GM19099 (cell line): ENCODE data around the gene CHRNB4.

Source experiments
- POLR2A ChIP-seq: IDR thresholded peaks from 3 replicates; pipeline ENCODE4 v1.6.1; 2011; ENCODE audit warnings: low read depth; ENCODE audit not compliant: insufficient read length; ENCODE audit errors: extremely low read depth

CHRNB4 gene

DNA sequence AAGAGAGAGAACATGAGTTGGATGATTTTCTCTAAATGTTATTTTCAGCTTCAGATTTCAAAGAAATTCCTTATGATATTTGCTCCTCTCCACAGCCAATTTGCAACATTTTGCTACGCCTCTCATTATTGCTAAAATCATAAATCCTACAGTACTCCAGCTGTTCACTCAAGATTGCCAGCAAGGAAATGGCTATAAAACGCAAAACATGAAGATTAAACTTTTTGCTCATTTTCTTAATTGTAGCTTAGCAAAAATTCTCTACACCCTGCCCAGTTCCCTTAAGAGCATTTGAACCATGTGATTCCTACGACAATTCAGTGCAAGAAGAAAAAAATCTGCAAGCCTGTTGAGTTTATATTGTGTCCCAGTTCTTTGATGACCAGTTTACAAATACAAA, 27.0 kb downstream of the CHRNB4 start:
- no peak for TF ChIP-seq POLR2A

DNA sequence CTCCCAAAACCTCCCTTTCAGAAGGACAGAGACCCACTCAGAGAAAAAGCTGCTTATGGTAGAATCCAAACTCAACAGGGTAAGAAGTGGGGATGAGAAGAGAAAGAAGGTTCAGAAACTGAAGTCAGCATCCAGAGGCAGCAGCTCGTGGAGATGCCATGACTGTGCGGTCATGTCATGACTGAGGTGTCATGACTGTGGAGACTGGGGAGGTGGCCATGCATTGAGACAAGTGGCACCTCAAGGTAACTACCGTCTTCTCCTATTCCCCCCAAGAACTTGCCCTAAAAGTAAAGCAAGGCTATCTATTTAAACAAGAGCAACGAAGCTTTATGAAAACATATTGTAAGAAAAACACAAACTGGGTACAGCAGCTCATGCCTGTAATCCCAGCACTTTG, 35.3 kb downstream of the CHRNB4 start:
- TF ChIP-seq POLR2A = no peak

DNA sequence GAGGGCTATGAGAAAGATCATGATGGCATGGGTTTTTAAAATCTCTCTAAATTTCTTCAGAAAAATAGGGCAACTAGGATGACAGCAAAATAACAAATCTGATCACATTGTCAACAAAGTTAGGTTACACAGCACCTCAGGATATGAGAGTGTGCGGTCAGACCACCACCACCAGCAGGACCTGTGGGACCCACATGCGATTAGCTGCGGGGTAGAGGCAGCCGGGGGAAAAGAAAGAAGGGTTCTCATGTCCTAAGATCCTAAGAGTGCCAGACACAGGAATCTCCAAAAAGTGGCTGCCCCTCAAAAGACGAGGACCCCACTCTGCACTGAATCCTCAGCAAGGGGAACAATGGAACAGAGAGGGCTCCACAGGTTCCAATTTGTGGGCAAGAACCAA, 35.8 kb downstream of the CHRNB4 start:
- no peak for TF ChIP-seq POLR2A

DNA sequence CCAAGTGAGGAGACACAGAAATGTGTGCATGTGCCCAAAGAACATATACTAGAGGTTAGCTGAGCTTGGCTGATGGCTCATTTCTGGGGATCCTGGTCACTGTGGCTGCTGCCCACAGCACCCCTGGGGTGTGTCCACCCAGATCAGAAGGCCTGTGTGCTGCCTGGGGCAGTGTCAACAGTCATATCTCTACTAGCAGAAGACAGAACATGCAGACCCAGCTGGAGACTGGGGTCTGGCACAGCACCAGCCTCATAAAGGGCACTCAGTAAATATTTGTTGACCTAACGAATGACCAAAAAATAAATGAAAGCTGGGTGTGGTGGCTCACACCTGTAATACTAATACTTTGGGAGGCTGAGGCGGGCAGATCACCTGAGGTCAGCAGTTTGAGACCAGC, 36.6 kb downstream of the CHRNB4 start:
- TF ChIP-seq POLR2A = no peak

DNA sequence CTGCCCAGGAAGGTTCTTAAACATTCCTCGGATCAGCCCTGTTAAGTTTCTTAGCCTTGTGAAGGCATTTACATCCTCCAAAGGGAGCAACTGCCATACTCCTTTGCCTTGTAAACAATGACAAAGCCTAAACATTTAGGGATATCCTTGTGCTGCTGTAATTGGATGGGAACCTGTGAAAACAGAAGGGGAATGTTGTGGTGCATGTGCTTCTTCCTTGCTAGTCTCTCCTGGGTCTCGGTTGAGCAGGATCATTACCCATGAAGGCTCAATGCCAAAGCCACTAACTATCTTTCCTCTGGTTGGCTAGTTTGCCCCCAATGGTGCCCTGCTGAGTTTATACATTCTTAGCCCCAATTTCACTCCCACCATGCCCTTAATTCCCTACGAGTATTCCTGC, 37.5 kb downstream of the CHRNB4 start:
- TF ChIP-seq POLR2A = no peak

DNA sequence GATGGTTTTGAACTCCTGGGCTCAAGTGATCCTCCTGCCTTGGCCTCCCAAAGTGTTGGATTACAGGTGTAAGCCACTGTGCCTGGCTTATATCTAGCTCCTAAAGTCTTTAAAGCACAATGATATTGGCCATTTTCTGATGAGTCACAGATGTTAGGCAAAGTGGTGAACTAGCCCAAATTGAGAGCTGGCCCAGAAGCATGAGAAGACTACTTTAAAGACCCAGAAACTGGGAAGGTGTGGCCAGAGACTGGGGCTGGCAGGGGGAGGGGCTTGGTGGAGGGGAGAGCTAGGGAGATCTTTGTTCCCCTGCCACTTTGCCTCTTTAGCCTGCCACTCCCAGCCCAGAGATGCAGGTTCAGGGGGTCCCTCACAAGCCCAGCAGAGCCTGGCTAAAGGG, 41.8 kb downstream of the CHRNB4 start:
- TF ChIP-seq POLR2A = no peak

DNA sequence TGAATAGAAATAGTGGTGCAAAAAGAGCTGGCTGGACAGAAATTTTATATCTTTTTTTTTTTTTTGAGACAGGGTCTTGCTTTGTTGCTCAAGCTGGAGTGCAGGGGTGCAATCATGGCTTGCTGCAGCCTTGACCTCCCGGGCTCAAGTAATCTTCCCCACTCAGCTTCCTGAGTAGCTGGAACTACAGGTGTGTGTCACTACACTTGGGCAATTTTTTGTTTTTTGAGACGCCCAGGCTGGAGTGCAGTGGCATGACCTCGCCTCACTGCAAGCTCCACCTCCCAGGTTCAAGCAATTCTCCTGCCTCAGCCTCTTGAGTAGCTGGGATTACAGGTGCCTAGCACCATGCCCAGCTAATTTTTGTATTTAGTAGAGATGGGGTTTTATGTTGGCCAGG, 42.7 kb downstream of the CHRNB4 start:
- no peak for TF ChIP-seq POLR2A

DNA sequence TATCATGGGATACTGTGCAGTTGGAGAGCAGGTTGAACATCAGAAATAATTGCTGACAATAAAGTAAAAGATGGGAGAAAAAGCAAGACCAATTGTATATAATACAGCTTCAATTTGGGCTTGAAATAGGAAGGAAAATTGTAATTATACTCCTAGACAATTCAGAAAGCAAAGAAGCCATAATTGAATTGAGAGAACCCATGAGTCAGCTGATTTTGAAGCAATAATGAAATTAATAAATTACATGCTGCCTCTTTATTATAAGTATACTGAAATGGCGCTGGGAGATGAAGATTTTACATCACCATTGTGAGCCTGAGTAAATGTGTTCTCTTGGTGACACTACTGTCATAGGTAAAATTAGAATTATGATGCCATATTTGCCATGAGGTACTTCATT, 43.4 kb downstream of the CHRNB4 start:
- no peak for TF ChIP-seq POLR2A

DNA sequence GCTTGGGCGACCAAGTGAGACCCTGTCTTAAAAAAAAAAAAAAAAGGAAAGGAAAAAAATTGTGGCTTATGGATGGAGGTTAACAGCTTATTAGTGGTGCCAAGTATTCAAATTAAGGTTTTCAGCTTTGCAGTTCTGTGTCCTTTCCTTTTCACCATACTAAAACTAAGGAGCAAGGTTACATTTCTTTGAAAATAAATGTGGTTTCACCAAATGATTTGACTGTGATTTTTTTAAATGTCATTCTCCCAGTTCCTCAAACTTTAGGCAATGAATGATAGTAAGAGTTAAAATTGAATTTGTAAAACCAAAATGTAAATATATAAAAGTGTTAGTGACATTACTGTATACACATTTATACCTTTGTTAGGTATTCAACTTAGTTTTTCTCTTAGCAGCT, 66.1 kb downstream of the CHRNB4 start:
- TF ChIP-seq POLR2A = no peak
